Endodermal cell (in vitro differentiated cells): ENCODE data around the gene ITGA6. TPM values are rescaled to one million over a fixed set of nuclear protein-coding genes. Genes with fewer than 3 reads are reported as not detected.

Experiments used
- DNase-seq: peaks from one replicate; pipeline ENCODE4 v3.0.0-alpha.2; 2017
- H3K27ac ChIP-seq: 2 replicates; pipeline ENCODE4 v1.5.1; 2013; ENCODE audit warnings: mild to moderate bottlenecking, low read depth, low read length, moderate library complexity
- H3K27me3 ChIP-seq: 2 replicates; pipeline ENCODE4 v1.6.1; 2013; ENCODE audit warnings: mild to moderate bottlenecking, low read length, moderate library complexity; ENCODE audit not compliant: insufficient read depth, control insufficient read depth, poor library complexity, severe bottlenecking
- H3K36me3 ChIP-seq: 2 replicates; pipeline ENCODE4 v1.7.0; 2013; ENCODE audit warnings: mild to moderate bottlenecking, low read length, moderate library complexity; ENCODE audit not compliant: control insufficient read depth, insufficient read depth
- H3K4me1 ChIP-seq: one replicate; pipeline ENCODE4 v1.7.0; 2013; ENCODE audit warnings: low read length; ENCODE audit not compliant: control insufficient read depth, insufficient read depth
- H3K4me3 ChIP-seq: 2 replicates; pipeline ENCODE4 v1.5.1; 2013; ENCODE audit warnings: mild to moderate bottlenecking, low read length, moderate library complexity
- H3K9ac ChIP-seq: 2 replicates; pipeline ENCODE4 v1.6.1; 2013; ENCODE audit warnings: mild to moderate bottlenecking, low read length, moderate library complexity; ENCODE audit not compliant: poor library complexity, severe bottlenecking; ENCODE audit errors: extremely low read depth
- H3K9me3 ChIP-seq: 2 replicates; pipeline ENCODE4 v1.6.1; 2013; ENCODE audit warnings: mild to moderate bottlenecking, low read length, moderate library complexity; ENCODE audit not compliant: control insufficient read depth
- H3K27ac Mint-ChIP-seq: 2 replicates; pipeline ENCODE4 v1.8.0; 2020; ENCODE audit warnings: mixed read lengths
- H3K27me3 Mint-ChIP-seq: 2 replicates; pipeline ENCODE4 v1.8.0; 2021; ENCODE audit warnings: mild to moderate bottlenecking, mixed read lengths; ENCODE audit not compliant: insufficient read depth
- H3K36me3 Mint-ChIP-seq: 2 replicates; pipeline ENCODE4 v1.8.0; 2020; ENCODE audit warnings: low read depth, mixed read lengths
- H3K4me1 Mint-ChIP-seq: 2 replicates; pipeline ENCODE4 v1.8.0; 2020; ENCODE audit warnings: mixed read lengths
- H3K4me3 Mint-ChIP-seq: 2 replicates; pipeline ENCODE4 v1.8.0; 2020; ENCODE audit warnings: mild to moderate bottlenecking, moderate library complexity, mixed read lengths
- H3K9me3 Mint-ChIP-seq: 2 replicates; pipeline ENCODE4 v1.8.0; 2020; ENCODE audit warnings: mild to moderate bottlenecking, mixed read lengths
- WGBS, 2 experiments: methylation state at CpG; one replicate each; pipeline versions ENCODE4 v1.1.5 to v1.1.7; 2013; ENCODE audit warnings: missing lambda C conversion rate in 2 of 2, mixed read lengths in 1 of 2; ENCODE audit not compliant: insufficient coverage in 1 of 2, insufficient read length in 1 of 2; 5-methylcytosine and 5-hydroxymethylcytosine counted together
- total RNA-seq, 2 donors: library from RNA; stranded (reverse); fragmentation: NEBNext Ultra II Directional in 1 of 2; extraction: Animal tissue kit (Norgen Biotek cat#: 25700) in 1 of 2; gene quantifications; 2 replicates in 1 of 2; 3 replicates in 1 of 2; pipeline ENCODE4 v1.2.1, GENCODE V29; 2021
- TF ChIP-seq, protein P1 (sequence below): fragments of 200-600 bp; sonication (generic); conservative IDR thresholded peaks from 2 replicates; pipeline ENCODE4 v1.5.0; 2021; ENCODE audit warnings: antibody characterized with exemption, mild to moderate bottlenecking

The ITGA6 gene
- total RNA-seq, 2 donors from 2014 or later, result 35.8 to 45.7 TPM

DNA sequence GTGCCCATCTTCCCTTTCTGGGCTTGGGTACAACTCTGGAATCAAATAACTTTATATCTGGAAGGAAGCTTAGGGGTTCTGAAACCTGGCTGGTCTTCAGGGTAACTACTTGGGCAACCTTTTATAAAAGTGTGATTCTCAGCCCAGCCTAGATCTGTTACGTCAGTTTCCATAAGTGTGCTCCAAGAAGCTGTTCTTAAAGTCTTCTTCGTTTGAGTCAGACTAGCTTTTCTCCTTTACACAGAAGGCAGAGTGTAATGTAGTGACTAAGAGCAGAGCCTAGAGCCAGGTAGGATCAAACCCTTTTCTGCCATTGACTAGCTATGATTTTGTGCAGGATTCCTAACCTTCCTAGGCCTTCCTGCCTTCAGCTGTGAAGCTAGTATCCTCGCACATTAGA, 5.8 kb downstream of the ITGA6 start:
- Mint-ChIP-seq H3K9me3 (no peaks in the 10 kb centered on the region), H3K4me3 (no peak overlapping the region), H3K36me3 (no peaks in the 10 kb centered on the region), H3K4me1 (peaks cover 62% of the 10 kb centered on the region), H3K27ac (no peak overlapping the region), H3K27me3 (peaks cover 58% of the 10 kb centered on the region)
- H3K27me3 ChIP-seq, result peaks cover 27% of the 10 kb centered on the region
- H3K9ac ChIP-seq, result no peak overlapping the region
- H3K27ac ChIP-seq, result no peak overlapping the region
- H3K4me3 ChIP-seq, result peak overlapping the region; percentile 12
- peaks cover 34% of the 10 kb centered on the region for H3K4me1 ChIP-seq
- WGBS, 2 experiments, result 86 to 89% methylated on average over 2 to 3 of the region's 3 CpGs
- no peaks in the 10 kb centered on the region for H3K9me3 ChIP-seq
- H3K36me3 ChIP-seq, result no peaks in the 10 kb centered on the region
- TF ChIP-seq, protein P1, sequence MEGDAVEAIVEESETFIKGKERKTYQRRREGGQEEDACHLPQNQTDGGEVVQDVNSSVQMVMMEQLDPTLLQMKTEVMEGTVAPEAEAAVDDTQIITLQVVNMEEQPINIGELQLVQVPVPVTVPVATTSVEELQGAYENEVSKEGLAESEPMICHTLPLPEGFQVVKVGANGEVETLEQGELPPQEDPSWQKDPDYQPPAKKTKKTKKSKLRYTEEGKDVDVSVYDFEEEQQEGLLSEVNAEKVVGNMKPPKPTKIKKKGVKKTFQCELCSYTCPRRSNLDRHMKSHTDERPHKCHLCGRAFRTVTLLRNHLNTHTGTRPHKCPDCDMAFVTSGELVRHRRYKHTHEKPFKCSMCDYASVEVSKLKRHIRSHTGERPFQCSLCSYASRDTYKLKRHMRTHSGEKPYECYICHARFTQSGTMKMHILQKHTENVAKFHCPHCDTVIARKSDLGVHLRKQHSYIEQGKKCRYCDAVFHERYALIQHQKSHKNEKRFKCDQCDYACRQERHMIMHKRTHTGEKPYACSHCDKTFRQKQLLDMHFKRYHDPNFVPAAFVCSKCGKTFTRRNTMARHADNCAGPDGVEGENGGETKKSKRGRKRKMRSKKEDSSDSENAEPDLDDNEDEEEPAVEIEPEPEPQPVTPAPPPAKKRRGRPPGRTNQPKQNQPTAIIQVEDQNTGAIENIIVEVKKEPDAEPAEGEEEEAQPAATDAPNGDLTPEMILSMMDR, result no peak
- no peak for DNase-seq

DNA sequence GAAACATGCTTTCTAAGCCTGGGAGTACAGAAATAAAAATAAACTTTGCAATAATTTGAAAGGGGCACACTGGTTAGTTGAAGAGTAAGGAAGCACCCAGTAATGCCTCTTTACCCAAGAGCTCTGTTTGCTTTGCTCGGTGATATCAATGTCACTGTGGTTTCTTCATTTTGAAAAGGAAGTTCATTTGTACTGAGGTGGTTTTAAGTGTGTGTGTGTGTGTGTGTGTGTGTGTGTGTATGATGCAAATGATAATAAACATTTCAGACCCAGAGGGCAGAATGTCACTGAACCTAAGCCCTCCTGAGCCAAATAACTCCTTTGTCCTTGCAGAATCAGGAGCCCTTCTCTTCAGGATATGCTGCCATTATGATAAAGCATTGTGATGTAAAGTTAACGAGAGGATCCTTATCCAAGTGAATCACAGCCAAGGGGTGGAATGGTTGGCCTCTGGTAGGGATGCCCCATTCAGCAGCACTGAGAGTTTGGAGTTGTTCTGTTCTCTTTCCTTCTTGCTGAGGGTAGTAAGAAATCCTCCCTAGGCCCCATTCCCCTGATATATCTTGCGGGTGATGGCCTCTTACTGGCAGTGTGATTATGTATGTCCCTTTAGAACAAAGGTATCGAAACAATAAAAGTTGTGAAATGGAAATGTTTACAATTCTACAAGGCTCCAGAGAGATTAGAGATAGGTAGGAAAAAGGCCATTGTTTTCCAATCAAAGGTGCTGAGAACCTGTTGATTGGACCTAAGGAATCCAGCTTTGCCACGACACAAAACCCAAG, 7.6 kb downstream of the ITGA6 start:
- Mint-ChIP-seq H3K4me1 (peaks cover 59% of the 10 kb centered on the region), H3K9me3 (no peaks in the 10 kb centered on the region), H3K27ac (peak overlapping the region; percentile 68), H3K36me3 (peaks cover 2% of the 10 kb centered on the region), H3K4me3 (no peak overlapping the region), H3K27me3 (peaks cover 58% of the 10 kb centered on the region)
- H3K4me3 ChIP-seq, result peak overlapping the region; percentile 33
- H3K9ac ChIP-seq, result no peak overlapping the region
- no peaks in the 10 kb centered on the region for H3K36me3 ChIP-seq
- TF ChIP-seq, protein P1, result no peak
- no peaks in the 10 kb centered on the region for H3K9me3 ChIP-seq
- H3K4me1 ChIP-seq, result peaks cover 27% of the 10 kb centered on the region
- WGBS, 2 experiments, result 55 to 56% methylated on average over 4 to 5 of the region's 5 CpGs
- peaks cover 23% of the 10 kb centered on the region for H3K27me3 ChIP-seq
- peak; percentile 61 for DNase-seq
- H3K27ac ChIP-seq, result no peak overlapping the region

DNA sequence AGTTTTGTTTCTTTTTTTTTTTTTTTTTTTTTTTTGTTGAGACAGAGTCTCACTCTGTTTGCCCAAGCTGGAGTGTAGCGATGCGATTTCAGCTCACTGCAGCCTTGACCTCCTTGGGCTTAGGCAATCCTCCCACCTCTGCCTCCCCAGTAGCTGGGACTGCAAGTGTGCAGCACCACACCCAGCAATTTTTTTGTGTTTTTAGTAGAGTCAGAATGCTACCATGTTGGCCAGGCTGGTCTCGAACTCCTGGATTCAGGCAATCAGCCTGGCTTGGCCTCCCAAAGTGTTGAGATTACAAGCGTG, 8.2 kb downstream of the ITGA6 start:
- peaks cover 18% of the 10 kb centered on the region for H3K27me3 ChIP-seq
- H3K9ac ChIP-seq, result no peak overlapping the region
- H3K4me3 ChIP-seq, result no peak overlapping the region
- Mint-ChIP-seq H3K9me3 (no peaks in the 10 kb centered on the region), H3K4me3 (no peak overlapping the region), H3K4me1 (peaks cover 56% of the 10 kb centered on the region), H3K27me3 (peaks cover 53% of the 10 kb centered on the region), H3K36me3 (peaks cover 2% of the 10 kb centered on the region), H3K27ac (peak overlapping the region; percentile 71)
- WGBS, 2 experiments, result 74 to 81% methylated on average over 2 to 4 of the region's 4 CpGs
- TF ChIP-seq, protein P1, result no peak
- no peaks in the 10 kb centered on the region for H3K9me3 ChIP-seq
- H3K4me1 ChIP-seq, result peaks cover 25% of the 10 kb centered on the region
- no peaks in the 10 kb centered on the region for H3K36me3 ChIP-seq
- DNase-seq, result no peak
- no peak overlapping the region for H3K27ac ChIP-seq
